ENCODE data around the gene SETD1A. TPM values are rescaled to one million over a fixed set of nuclear protein-coding genes. Genes with fewer than 3 reads are reported as not detected.

Gene SETD1A
- total RNA-seq, 1 experiment from 2014 or later, result 33.2 TPM

DNA sequence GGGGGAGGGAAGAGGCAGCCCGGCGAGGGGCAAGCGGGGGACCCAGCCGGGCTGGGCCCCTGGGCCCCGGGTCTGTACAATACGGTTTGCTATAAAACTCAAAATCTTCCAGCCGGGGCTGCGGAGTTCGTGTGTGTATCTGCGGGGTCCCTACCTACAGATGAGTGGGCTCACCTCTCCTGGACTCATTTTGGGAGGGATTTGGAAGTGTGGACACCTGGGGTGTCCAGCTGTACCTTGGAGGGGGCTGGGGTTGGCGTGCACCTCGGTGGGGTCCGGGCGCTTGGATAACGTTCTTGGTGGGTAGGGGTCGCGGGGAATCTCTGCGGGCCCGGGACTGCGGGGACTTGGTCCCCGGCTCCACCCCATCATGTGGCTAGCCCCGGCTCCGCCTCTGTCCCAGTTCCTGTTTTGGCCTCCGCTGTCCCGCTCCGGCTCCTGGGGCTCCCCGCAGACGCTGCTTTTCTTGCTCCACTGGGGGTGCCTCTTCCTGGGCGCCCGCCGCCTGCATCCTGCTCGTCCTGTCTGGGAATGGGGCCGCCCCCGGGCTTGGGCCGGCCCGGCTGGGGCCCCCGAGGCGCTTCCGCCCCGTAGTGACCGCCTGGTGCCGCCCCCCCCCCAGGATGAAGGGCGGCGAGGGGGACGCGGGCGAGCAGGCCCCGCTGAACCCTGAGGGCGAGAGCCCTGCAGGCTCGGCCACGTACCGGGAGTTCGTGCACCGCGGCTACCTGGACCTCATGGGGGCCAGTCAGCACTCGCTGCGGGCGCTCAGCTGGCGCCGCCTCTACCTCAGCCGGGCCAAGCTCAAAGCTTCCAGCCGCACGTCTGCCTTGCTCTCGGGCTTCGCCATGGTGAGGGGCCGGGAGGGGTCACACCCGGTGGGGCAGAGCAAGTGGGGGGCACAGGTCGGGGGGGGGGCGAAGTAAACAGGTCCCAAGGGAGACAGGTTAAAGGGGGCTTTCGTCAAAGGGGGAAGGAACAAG is 8.6 kb upstream of the SETD1A start, which contains the start of gene ORAI3:
ORAI3 (plus strand) TSS at position 402 of the 983 bp plus-strand sequence; CDS start at position 624, 222 bp downstream.
- peak; percentile 53 to 73 for DNase-seq
- Histone ChIP-seq H4K20me1 (ENCODE audit: insufficient read depth) (peaks cover 10% of the 10 kb centered on the region; the same call in 1 of the 2 replicates), H3K4me3 (peak within 1 kb of the TSS; percentile 90), H3K79me2 (ENCODE audit: low read depth) (no peaks in the 10 kb centered on the region), H3K36me3 (ENCODE audit: low read depth) (peaks cover 8% of the 10 kb centered on the region; the same call in 1 of the 2 replicates), H3K27me3 (ENCODE audit: insufficient read depth, low read depth) (no peaks in the 10 kb centered on the region), H3F3A (ENCODE audit: insufficient read depth, low read depth) (peaks cover 49% of the 10 kb centered on the region; the same call in 1 of the 2 replicates), H3K4me2 (peak within 1 kb of the TSS; percentile 91), H3K9me3 (ENCODE audit: insufficient read depth, low read depth) (no peaks in the 10 kb centered on the region), H2AFZ (peak within 1 kb of the TSS; percentile 57; the same call in 1 of the 2 replicates), H3K27ac (no peak within 1 kb of the TSS), H3K9me2 (ENCODE audit: insufficient read depth) (no peaks in the 10 kb centered on the region), H3K4me1 (replicated peaks; ENCODE audit: insufficient read depth) (peaks cover 15% of the 10 kb centered on the region)
- BruUV-seq (replicated peaks), result TSS peak; percentile 11
- TF ChIP-seq EZH2 (IDR thresholded peaks at IDR 0.05; ENCODE audit: low read depth), result no peak
- TF ChIP-seq, protein P1, sequence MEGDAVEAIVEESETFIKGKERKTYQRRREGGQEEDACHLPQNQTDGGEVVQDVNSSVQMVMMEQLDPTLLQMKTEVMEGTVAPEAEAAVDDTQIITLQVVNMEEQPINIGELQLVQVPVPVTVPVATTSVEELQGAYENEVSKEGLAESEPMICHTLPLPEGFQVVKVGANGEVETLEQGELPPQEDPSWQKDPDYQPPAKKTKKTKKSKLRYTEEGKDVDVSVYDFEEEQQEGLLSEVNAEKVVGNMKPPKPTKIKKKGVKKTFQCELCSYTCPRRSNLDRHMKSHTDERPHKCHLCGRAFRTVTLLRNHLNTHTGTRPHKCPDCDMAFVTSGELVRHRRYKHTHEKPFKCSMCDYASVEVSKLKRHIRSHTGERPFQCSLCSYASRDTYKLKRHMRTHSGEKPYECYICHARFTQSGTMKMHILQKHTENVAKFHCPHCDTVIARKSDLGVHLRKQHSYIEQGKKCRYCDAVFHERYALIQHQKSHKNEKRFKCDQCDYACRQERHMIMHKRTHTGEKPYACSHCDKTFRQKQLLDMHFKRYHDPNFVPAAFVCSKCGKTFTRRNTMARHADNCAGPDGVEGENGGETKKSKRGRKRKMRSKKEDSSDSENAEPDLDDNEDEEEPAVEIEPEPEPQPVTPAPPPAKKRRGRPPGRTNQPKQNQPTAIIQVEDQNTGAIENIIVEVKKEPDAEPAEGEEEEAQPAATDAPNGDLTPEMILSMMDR (conservative IDR thresholded peaks at IDR 0.05), result no peak
- intact Hi-C loops (cut with micrococcal nuclease; ENCODE audit: unreplicated experiment), result no loop called here
- ChIA-PET CTCF (no interaction called here), POLR2A (ENCODE audit: unreplicated experiment) (interaction anchor here (0.5 to 0.6 kb wide), 3 partner anchors 57 to 209 kb away, joined by 8 to 23 read pairs (median 12); a partner anchor contains a TSS)

DNA sequence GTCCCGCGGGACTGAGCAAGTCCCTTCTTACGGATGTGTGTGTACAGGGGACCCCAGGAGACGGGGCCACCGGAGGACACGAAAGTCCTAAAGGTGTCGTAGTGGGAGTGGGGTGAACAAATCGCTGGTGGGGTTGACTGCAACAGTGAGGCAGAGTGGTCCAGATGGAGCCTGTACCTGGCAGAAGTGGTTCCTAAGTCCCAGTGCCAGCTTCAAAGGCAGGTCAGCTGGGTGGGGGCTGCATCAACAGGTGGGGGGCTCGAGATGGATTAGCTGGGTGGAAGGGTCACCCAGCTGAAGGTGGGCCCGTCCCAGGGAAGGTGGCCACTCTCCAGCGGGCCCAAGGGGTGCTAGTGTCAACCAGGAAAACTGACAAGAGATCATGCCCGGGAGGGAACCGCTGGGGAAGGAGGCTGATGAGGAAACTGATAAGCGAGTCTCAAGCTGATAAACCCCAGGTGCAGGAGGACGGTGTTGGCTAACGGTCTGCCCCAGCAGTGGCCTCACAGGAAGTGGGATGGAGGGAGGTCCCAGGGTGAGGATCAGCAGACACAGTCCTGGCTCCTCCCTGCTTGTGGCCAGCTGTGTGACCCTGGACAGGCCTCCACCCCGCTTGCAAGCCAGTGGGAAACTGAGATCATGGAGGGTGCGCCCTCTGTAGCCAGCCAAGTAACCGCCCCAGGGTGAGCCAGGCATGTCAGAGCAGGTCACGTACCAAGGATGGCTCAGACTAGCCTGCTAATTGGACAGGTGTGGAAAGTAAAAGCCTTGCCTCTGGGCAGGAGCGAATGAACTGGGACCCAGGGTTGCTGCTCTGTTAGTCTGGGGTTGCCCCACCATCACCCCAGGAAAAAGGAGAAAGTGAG is 7.7 kb upstream of the SETD1A start:
- Histone ChIP-seq H3K4me3 (peak overlapping the region; percentile 90), H3K79me2 (ENCODE audit: low read depth) (no peaks in the 10 kb centered on the region), H3K27me3 (ENCODE audit: insufficient read depth, low read depth) (no peaks in the 10 kb centered on the region), H2AFZ (no peak overlapping the region), H3K36me3 (ENCODE audit: low read depth) (0 out of 2 replicates have a peak, but pooled peaks cover 2% of the 10 kb centered on the region), H3K9me2 (ENCODE audit: insufficient read depth) (no peaks in the 10 kb centered on the region), H3F3A (ENCODE audit: insufficient read depth, low read depth) (peaks cover 49% of the 10 kb centered on the region; the same call in 1 of the 2 replicates), H3K27ac (no peak overlapping the region), H3K9me3 (ENCODE audit: insufficient read depth, low read depth) (no peaks in the 10 kb centered on the region), H4K20me1 (ENCODE audit: insufficient read depth) (peaks cover 4% of the 10 kb centered on the region; the same call in 1 of the 2 replicates), H3K4me2 (peak overlapping the region; percentile 91), H3K4me1 (replicated peaks; ENCODE audit: insufficient read depth) (peaks cover 15% of the 10 kb centered on the region)
- ChIA-PET CTCF (interaction anchor here (0.6 kb wide), 2 partner anchors 26 to 493 kb away, joined by 3 read pairs; partner anchors contain the start of gene FBXL19), POLR2A (ENCODE audit: unreplicated experiment) (interaction anchor here (0.5 to 0.6 kb wide), 4 partner anchors 56 to 210 kb away, joined by 5 to 23 read pairs (median 10); a partner anchor contains a TSS)
- intact Hi-C loops (cut with micrococcal nuclease; ENCODE audit: unreplicated experiment), result loop anchor here (1.0 to 10.0 kb wide), 3 partner anchors 27 to 915 kb away; partner anchors contain the start of genes ARMC5 and FBXL19
- peak; percentile 91 to 99 for DNase-seq
- BruUV-seq (replicated peaks), result TSS peak; percentile 100
- no peak for TF ChIP-seq EZH2 (IDR thresholded peaks at IDR 0.05; ENCODE audit: low read depth)
- TF ChIP-seq, protein P1 (conservative IDR thresholded peaks at IDR 0.05), result peak; percentile 35; the same call in 1 of the 2 replicates

All from PC-9 (cell line).